AG20443 (cell line): ENCODE measurements around the gene ZBTB17.

Source experiments
- DNase-seq: peaks from one replicate; pipeline ENCODE4 v3.0.0; 2012; ENCODE audit warnings: low spot score, mixed read lengths

ZBTB17 gene

GRCh38 chr1:15947382-15948090, 28.4 kb downstream of the ZBTB17 start:
- no peak for DNase-seq

DNA sequence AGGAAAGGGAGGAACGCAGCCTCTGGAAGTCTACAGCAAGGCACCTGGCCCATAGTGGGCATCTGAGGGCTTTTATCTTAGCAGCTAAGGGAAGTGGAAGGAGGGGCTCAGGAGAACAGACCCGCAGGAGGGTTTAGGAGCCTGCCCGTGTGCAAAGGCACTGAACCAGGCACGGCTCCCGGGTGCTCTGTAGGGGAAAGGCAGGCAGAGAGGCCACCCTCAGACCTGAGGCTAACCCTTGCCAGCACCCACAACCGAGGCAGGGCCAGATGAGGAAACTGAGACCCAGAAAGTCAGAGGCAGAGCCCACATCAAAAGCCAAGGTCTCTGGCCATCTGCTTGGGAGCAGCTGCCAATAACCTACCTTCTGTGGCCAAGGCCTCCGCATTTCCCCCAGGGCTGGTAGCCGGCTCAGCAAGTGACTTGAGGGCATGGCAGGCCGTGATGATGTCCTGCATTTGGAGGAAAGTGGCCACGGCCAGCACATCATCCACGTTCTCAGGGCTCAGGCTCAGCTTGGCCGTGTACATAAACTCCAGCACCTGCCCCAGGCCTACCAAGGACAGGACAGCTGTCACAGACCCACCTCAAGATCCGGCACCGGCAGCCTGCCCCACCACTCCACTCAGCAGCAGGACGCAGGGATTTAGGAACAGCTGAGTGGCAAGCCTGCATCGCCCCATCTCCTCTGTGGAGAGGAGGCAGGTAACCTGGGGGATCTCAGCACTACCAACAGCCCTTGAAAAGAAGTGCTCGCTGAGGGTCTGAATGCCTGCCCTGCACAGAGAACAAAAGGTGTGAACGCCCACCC, 29.1 kb downstream of the ZBTB17 start:
- DNase-seq = no peak

DNA sequence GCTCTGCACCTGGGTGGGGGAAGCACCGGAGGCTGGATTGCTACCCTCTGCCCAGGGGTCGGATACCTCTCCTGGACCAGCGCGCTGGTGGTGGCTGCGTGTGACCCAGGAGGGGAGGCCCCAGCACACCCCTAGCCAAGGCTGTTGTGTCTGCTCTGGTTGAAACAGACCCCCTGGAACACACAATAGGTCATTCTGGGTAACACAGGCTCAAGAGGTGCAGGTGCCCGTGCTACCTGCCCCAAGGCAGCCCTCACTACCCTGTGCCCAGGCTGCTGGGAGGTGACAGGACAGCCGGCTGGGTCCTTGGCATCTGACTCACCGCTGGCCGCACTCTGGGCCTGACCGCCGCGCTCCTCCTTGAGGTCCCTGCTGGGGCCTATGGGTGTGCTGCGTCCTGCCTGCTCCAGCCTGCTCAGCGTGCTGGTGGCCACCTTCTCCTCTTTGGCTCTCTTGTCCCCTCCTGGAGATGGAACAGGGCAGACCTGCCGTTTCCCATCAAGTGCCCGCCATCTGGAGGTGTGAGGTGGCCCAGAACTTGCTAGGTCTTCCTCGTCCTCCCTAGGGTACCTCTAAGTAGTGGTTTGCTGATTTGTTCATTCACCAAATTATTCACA, 30.0 kb downstream of the ZBTB17 start:
- DNase-seq = no peak

- no peak for DNase-seq
These were observed 30.7 kb downstream of the ZBTB17 start for GRCh38 chr1:15945011-15945831.

GRCh38 chr1:15944308-15945010, 31.4 kb downstream of the ZBTB17 start:
- no peak for DNase-seq

DNA sequence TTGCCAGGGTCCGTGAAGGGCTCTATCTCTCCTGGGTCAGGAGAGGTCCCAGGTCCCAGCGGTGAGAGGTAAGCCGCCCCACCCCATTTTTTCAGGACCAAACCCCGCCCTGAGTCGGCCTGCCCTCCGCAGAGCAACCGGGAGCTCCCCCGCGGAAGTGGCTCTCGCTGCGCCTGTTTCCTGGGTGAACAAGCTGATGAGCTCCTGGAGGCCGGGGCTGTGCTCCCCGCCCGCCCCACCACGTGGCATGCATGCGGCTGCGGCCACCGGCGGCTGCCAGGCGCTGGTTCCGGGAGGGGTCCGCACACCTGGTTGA, 32.0 kb downstream of the ZBTB17 start:
- DNase-seq = no peak

DNA sequence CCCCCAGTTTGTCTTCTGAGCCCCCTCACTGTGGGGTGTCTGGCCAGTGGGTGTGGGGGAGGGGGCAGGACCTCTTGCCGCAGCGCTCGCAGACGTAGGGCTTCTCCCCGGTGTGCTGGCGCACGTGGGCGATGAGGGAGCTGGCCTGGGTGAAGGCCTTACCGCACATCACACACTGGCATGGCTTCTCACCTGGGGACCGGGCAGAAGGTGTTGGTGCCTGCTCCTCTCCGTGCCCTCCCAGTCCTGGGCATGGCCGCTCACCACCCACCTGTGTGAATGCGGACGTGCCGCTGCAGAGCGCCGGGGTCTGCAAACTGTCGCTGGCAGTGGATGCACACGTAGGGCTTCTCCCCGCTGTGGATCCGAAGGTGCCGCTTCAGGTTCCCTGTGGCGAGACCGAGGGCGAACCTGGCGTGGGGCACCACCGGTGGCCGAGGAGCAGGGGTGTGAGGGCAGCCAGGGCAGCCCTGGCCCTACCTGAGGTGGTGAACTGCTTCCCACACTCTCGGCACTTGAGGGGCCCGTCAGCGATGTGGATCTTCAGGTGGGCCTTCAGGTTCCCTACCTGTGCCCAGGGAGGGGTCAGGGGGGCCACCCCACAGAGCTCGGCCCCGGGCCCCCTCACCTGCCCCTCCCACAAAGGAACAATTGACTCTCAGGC, 32.4 kb downstream of the ZBTB17 start:
- no peak for DNase-seq

GRCh38 chr1:15942661-15943327, 33.1 kb downstream of the ZBTB17 start:
- DNase-seq = no peak

- DNase-seq = no peak
These were observed 33.8 kb downstream of the ZBTB17 start for GRCh38 chr1:15941899-15942660.

DNA sequence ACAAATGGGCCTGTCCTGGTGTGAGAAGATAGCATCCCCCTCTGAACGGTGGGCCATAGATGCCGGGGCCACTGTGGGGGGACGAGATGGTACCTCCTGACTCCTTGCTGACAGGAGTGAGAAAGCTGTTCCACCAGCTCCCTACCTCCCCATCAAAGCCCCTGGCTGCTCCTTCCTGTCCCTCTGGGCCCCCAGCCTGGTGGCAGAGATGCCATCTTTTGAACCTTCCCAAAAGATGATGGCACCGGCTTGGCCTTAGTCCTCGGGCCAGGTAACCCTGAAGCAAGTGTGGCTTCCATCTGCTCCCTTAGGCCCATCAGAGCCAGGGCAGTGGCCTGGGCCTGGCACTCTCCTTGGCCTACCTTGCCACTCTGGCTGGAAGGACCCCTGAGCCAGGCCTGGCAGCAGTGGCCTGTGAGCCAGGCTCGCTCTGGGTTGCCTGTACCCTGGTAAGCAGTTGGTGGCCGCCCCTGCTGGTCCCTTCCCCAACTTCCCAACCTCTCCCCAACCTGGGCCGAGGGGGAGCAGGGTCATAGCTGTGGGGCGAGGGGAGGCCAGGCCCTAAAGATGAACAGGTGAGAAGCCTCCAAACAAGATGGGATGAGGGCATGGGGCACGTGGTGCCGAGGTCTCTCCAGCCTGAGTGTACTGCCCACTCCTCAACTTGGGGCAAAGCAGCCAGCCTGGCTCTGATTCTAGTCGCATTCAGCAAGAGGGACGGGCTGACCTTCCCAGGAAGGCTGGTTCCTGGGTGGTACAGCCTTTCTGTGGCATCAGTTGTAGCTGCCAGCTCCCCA, 34.7 kb downstream of the ZBTB17 start:
- no peak for DNase-seq

GRCh38 chr1:15940110-15941043, 35.5 kb downstream of the ZBTB17 start:
- no peak for DNase-seq

- DNase-seq = peak; percentile 44
These were observed 36.5 kb downstream of the ZBTB17 start for GRCh38 chr1:15939181-15940109.

DNA sequence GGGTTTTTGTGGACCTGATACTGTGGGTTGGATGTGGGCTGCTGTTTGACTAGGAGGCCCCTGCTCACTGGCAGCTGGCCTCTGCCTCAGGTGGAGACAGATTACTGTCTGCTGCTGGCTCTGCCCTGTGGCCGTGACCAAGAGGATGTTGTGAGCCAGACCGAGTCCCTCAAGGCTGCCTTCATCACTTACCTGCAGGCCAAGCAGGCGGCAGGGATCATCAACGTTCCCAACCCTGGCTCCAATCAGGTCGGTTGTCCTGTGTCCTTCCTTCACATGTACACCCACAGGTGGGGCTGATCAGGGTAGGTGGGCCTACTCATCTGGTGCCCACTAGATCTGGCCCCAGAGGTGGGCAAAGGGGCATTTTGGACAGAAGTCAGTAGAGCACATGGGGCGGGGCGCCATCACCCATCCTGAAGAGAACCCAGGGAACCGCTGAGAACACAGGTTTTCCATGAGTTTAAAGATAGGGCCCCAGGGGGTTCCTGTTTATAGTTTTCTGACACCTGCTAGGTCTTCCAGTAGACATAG, 37.2 kb downstream of the ZBTB17 start:
- DNase-seq = no peak

- DNase-seq = peak; percentile 53
These were observed 38.2 kb downstream of the ZBTB17 start for GRCh38 chr1:15937706-15938168.

- DNase-seq = no peak
These were observed 38.8 kb downstream of the ZBTB17 start for GRCh38 chr1:15937146-15937545.

- no peak for DNase-seq
These were observed 39.9 kb downstream of the ZBTB17 start for GRCh38 chr1:15936025-15936424.
